ENCODE results near the gene RYR2.

DNA sequence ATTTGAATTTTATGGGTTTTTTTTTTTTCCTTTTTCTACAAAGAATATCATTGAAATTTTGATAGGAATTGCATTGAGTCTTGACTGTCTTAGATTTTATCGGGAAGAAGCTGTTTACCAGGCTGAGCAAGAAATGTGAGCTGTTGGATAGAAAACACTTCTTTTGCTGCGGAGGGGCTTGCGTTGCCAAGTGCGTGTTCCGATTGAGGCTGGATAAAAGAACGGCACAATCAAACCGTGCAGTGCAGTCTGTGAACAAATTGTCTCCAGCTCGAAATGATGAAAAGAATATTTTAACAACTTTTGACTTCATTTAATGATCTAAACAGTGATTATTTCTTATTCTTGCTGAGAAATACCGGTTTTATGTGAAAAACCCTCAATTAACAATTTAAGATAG lies 149.4 kb downstream of the RYR2 start:
- TF ChIP-seq CTCF (IDR thresholded peaks at IDR 0.05) (no peak), POLR2A (IDR thresholded peaks at IDR 0.05) (no peak)

Data from breast epithelium (tissue), 3 donors.